Ectodermal cell (in vitro differentiated cells): ENCODE measurements around the gene ASIC2.

ENCODE experiments used
- H3K27ac ChIP-seq: 2 replicates; pipeline ENCODE4 v1.7.0; 2013; ENCODE audit warnings: mild to moderate bottlenecking, low read depth, low read length; ENCODE audit not compliant: insufficient read depth, poor library complexity, severe bottlenecking
- H3K27me3 ChIP-seq: 2 replicates; pipeline ENCODE4 v1.7.0; 2013; ENCODE audit warnings: mild to moderate bottlenecking, low read length; ENCODE audit not compliant: insufficient read depth, control insufficient read depth, poor library complexity, severe bottlenecking
- H3K36me3 ChIP-seq: one replicate; pipeline ENCODE4 v1.7.0; 2013; ENCODE audit warnings: low read length; ENCODE audit not compliant: control insufficient read depth, insufficient read depth
- H3K4me1 ChIP-seq: one replicate; pipeline ENCODE4 v1.7.0; 2013; ENCODE audit warnings: low read length; ENCODE audit not compliant: control insufficient read depth, insufficient read depth
- H3K4me3 ChIP-seq: 2 replicates; pipeline ENCODE4 v1.7.0; 2013; ENCODE audit warnings: low read depth, low read length, control low read depth; ENCODE audit not compliant: insufficient read depth
- H3K9me3 ChIP-seq: 2 replicates; pipeline ENCODE4 v1.7.0; 2013; ENCODE audit warnings: mild to moderate bottlenecking, low read length, moderate library complexity; ENCODE audit not compliant: control insufficient read depth
- WGBS, 2 experiments: methylation state at CpG; one replicate each; pipeline ENCODE4 v1.1.7; 2013; ENCODE audit warnings: missing lambda C conversion rate in 2 of 2; 5-methylcytosine and 5-hydroxymethylcytosine counted together

Gene ASIC2

DNA sequence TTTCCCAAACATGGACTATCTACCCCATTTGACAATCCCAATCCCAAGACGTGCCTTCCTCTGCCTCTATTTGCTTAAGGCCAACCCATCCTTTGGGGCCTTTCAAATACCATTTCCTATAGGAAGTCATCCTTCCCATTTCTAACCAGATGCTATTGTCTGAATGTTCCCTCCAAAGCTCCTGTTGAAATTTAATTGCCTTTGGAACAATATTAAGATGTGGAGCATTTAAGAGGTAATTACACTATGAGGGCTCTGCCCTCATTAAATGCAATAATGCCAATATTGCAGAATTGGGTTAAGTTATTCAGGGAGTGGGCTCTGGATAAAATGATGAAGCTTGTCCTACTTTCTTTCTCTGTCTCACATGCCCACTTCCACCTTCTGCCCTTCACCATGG, 125.4 kb downstream of the ASIC2 start:
- H3K4me1 ChIP-seq, result no peaks in the 10 kb centered on the region
- 87 to 88% methylated on average over 1 of the region's 1 CpG for WGBS, 2 experiments
- H3K4me3 ChIP-seq, result no peak overlapping the region
- no peaks in the 10 kb centered on the region for H3K36me3 ChIP-seq
- H3K9me3 ChIP-seq, result no peaks in the 10 kb centered on the region
- H3K27ac ChIP-seq, result no peak overlapping the region
- H3K27me3 ChIP-seq, result no peaks in the 10 kb centered on the region

DNA sequence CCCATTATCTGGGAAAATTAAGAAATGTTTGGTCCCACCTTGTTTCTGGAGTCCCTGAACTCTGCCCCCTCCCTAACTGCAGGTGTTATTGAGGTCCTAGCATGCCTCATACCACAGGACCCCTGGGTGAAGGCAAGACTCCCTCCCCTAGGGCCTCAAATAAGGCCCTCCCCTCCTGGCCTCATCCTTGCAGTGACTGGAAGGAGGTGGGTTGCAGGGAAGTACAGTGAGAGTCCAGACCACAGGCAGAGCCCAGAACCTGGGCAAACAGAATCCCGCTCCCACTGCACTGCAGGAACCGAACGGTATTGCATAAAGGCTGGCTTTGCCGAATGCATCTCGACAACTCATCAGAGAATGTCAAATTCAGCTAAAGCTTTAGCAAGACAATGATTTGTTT, 126.6 kb downstream of the ASIC2 start:
- no peaks in the 10 kb centered on the region for H3K9me3 ChIP-seq
- no peaks in the 10 kb centered on the region for H3K36me3 ChIP-seq
- whole genome bisulfite sequencing, 2 experiments, result 75 to 76% methylated on average over 5 of the region's 5 CpGs
- H3K4me1 ChIP-seq, result no peaks in the 10 kb centered on the region
- no peaks in the 10 kb centered on the region for H3K27me3 ChIP-seq
- H3K27ac ChIP-seq, result no peak overlapping the region
- no peak overlapping the region for H3K4me3 ChIP-seq

DNA sequence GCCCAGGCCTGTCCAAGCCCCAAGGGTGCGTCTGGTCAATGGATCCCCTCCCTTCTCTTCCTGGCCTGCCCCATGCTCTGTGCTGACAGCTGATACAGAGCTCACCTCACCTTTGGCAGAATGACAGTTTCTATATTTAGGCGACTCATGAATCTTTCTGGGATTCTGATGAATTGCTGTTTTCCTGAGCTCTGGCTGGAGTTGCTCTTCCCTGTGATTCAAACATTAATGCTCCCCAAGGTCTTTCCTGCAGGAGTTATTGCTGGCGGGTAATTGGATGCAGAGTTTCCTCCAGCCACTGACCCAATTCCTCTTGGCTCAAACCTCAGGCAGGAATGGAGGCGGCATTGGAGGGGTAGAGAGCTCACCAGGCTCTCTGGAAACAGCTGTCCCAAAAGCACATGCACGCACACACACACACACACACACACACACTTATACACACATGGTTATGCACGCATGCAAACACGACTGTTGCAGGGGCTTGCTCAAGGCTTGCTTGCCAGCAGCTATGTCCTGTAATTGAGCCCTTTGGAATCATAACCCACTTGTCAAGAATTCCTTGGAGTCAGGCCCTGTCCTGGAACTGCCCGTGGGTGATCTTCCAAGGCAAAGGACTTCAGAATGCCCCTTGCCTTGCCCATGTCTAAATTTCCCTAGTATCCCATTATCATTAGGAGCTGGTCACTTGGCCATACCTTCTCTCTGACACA, 128.8 kb downstream of the ASIC2 start:
- Histone ChIP-seq H3K27me3 (no peaks in the 10 kb centered on the region), H3K4me1 (no peaks in the 10 kb centered on the region), H3K27ac (no peak overlapping the region), H3K4me3 (no peak overlapping the region), H3K36me3 (no peaks in the 10 kb centered on the region), H3K9me3 (no peaks in the 10 kb centered on the region)
- WGBS, 2 experiments, result 84 to 86% methylated on average over 7 of the region's 8 CpGs

DNA sequence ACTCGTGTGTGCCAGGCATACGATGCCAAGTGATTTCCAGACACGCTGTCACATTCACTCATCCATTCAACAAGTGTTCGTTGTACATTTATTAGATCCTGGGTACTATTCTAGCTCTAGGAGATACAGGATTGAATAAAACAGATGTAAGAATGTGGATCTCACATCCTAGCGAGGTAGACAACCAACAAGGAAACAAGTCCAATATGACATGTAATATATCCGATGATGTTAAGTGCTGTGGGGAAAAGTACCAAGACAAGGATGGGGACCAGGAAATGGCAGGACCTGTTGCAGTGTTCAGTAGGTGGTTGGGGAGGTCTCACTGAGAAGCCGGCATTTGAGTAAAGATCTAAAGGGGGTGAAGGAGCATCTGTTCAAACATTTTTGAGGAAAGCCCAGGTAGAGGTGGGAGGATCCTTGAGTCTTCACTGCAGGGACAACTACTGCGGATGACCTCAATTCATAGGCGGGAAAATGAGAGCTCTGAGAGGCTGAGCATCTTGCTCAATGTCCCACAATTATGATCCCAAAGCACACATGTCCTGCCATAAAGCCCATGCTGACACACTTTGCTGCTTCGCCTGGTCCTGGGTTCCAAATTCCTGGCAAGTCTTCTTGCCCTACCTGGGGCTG, 129.4 kb downstream of the ASIC2 start:
- Histone ChIP-seq H3K4me1 (no peaks in the 10 kb centered on the region), H3K27me3 (no peaks in the 10 kb centered on the region)
- 91 to 97% methylated on average over 10 of the region's 10 CpGs for WGBS, 2 experiments

DNA sequence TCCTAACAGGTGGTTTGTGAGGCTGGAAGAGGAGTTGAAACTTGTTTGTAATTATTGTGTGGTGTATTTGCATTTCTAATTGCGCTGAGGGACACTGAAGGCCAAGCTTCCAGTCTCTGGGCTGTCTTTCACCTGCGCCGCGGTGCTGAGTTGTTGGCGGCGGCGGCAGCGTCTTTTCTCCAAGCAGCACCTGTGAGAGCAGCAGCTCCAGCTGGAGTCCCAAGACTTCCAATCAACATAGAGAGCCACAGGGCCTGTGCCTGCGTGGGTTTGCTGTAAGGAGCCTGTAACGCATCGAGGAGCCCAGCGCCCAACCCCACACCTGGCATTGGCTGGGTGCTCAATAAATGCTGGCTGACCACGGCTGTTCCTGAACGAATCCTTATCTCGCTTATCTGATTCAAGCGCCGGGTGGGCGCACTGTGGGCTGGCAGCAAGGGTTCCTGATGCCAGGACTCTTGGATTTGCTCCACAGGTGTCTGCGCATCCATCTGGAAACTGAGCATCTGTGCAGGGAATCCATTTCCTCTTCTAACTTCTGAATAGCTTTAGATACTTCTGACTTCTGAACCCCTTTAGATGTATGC, 138.1 kb downstream of the ASIC2 start:
- Histone ChIP-seq H3K4me3 (no peak overlapping the region), H3K27ac (no peak overlapping the region), H3K4me1 (no peaks in the 10 kb centered on the region), H3K9me3 (no peaks in the 10 kb centered on the region), H3K27me3 (no peaks in the 10 kb centered on the region), H3K36me3 (no peaks in the 10 kb centered on the region)
- WGBS, 2 experiments, result 90% methylated on average over 19 of the region's 19 CpGs

More for the DNA sequence above, 129.4 kb downstream of the ASIC2 start:
- Histone ChIP-seq H3K4me3 (no peak overlapping the region), H3K9me3 (no peaks in the 10 kb centered on the region), H3K27ac (no peak overlapping the region), H3K36me3 (no peaks in the 10 kb centered on the region)

DNA sequence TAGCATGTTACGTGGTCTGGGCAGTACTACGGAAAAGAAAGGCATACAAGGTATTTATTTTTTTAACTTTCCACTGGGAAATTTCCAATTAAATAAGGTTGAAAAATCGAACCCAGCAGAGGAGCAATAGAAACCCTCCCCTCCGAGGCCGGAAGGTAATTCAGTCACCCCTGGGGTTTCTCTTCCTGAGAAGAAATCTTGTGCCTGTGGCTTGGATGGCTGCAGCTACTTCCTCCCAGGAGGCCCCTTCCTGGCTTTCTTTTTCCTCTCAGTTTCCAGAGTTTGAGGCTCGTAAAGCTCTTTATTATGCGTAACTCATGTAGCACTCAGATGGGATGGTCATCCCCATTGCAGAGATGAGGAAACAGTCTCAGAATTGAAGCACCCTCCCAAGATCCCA, 140.3 kb downstream of the ASIC2 start:
- Histone ChIP-seq H3K27ac (no peak overlapping the region), H3K4me3 (no peak overlapping the region), H3K36me3 (no peaks in the 10 kb centered on the region), H3K4me1 (no peaks in the 10 kb centered on the region), H3K27me3 (no peaks in the 10 kb centered on the region), H3K9me3 (no peaks in the 10 kb centered on the region)
- 63 to 71% methylated on average over 7 of the region's 7 CpGs for WGBS, 2 experiments

DNA sequence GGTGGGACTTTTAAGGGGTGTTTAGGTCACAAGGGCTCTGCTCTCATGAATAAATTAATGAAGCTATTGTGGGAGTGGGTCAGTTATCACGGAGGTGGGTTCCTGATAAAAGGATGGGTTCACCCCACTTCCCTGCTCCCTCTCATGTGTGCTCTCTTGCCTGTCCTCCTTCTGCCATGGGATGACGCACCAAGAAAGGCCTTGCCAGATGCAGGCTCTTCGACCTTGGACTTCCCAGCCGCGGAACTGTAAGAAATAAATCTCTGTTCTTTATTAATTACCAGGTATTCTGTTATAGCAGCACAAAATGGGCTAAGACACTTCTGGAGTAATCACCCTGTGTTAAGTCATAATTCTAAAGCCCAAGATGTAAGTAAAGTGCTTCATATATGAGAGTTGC, 141.5 kb downstream of the ASIC2 start:
- Histone ChIP-seq H3K4me1 (no peaks in the 10 kb centered on the region), H3K4me3 (no peak overlapping the region), H3K27me3 (no peaks in the 10 kb centered on the region), H3K27ac (no peak overlapping the region), H3K9me3 (no peaks in the 10 kb centered on the region), H3K36me3 (no peaks in the 10 kb centered on the region)
- WGBS, 2 experiments, result 89 to 94% methylated on average over 2 to 5 of the region's 5 CpGs

DNA sequence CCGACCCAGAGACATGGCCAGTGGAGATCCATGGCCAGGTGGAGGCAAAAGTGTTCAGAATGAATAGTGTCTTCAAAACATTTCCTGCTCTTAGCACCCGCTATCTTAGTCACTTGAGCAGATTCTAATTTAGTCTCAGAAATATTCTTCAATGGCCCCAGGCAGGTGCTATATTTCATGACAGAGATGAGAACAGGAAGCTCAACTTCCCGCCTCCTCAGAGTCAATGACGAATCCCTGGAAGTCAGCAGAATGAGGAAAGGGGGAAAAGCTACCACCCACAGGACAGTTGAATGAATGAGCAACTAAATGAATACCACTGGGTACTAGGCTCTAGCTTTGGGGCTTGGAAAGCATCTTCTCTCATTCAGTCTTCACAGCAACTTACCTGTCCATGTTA, 147.2 kb downstream of the ASIC2 start:
- Histone ChIP-seq H3K27me3 (no peaks in the 10 kb centered on the region), H3K4me1 (no peaks in the 10 kb centered on the region), H3K9me3 (no peaks in the 10 kb centered on the region), H3K27ac (no peak overlapping the region), H3K4me3 (no peak overlapping the region), H3K36me3 (no peaks in the 10 kb centered on the region)
- 94% methylated on average over 4 of the region's 4 CpGs for WGBS, 2 experiments

DNA sequence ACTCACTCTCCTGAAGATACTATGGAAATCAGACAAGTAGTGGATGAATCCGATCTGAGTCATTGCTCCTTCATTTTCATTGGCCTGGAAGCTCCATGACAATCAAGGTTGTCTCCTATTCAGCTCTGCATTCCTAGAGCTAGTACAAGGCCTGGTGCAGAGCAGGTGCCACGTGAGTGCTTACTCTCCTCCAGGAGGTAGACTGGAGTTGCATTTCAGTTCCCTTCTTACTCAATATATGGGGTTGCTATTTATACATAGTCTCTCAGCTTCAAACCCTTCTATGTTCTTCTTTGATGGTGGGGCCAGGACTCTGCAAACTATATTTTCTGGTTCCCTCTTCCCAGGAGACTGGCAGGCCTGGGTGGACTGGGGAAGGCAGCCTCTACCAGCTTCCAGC, 148.3 kb downstream of the ASIC2 start:
- WGBS, 2 experiments, result 85 to 90% methylated on average over 2 of the region's 2 CpGs
- Histone ChIP-seq H3K36me3 (no peaks in the 10 kb centered on the region), H3K27me3 (no peaks in the 10 kb centered on the region), H3K27ac (no peak overlapping the region), H3K4me1 (peaks cover 9% of the 10 kb centered on the region), H3K9me3 (no peaks in the 10 kb centered on the region), H3K4me3 (no peak overlapping the region)

DNA sequence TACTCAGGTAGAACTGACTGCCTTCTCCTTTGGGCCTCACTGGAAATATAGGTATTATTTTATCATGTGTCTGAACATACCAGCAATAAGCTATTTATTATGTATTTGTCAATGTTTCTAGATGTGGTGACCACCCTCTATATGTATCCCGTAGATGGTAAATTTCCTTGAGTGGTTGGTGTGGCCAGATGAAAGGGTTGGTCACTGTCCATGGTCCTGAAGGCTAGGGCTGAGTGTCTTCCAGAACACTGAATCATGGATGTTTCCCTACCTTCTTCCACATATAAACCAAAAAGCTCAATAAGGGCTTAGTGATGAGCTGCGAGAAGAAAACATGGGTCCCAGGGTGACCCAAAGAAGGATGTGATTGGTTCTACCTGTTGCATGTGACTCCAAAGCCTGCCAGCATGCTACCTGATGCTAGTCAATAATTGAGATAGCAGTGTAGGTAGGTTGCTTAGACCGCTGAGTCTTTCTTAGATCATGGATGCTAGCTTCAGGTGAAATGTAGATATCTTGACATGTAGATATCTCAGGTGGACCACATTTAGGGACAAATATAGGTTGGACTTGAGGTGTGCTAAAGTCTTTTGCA, 150.3 kb downstream of the ASIC2 start:
- no peak overlapping the region for H3K27ac ChIP-seq
- H3K27me3 ChIP-seq, result no peaks in the 10 kb centered on the region
- no peaks in the 10 kb centered on the region for H3K36me3 ChIP-seq
- no peak overlapping the region for H3K4me3 ChIP-seq
- 69 to 76% methylated on average over 3 of the region's 3 CpGs for WGBS, 2 experiments
- H3K9me3 ChIP-seq, result no peaks in the 10 kb centered on the region
- H3K4me1 ChIP-seq, result peaks cover 12% of the 10 kb centered on the region
